PC-3 (cell line): ENCODE measurements around the gene DNAJC3.

Experiments
- CTCF ChIP-seq: fragments of 300-600 bp; sonication (generic); conservative IDR thresholded peaks from 2 replicates; pipeline ENCODE4 v1.5.1; 2017; ENCODE audit warnings: antibody characterized with exemption, low read depth, mild to moderate bottlenecking, low read length
- EZH2 ChIP-seq: fragments of 300-600 bp; sonication (generic); IDR thresholded peaks from one replicate; pipeline ENCODE4 v1.6.1; 2017; ENCODE audit warnings: antibody characterized with exemption, mild to moderate bottlenecking, low read length; ENCODE audit not compliant: unreplicated experiment
- EZH2phosphoT487 ChIP-seq: fragments of 300-600 bp; sonication (generic); IDR thresholded peaks from 2 replicates; pipeline ENCODE4 v1.6.1; 2018; ENCODE audit warnings: mild to moderate bottlenecking, antibody characterized with exemption, low read length, borderline replicate concordance

GRCh38 chr13:95734124-95734523 is 57.2 kb downstream of the DNAJC3 start:
- TF ChIP-seq CTCF (no peak), EZH2phosphoT487 (no peak), EZH2 (no peak)
